ENCODE results near the gene FBLN7. TPM values are rescaled to one million over a fixed set of nuclear protein-coding genes. Genes with fewer than 3 reads are reported as not detected.
"Not testable (repeated sequence)": the region's sequence is repeated elsewhere in the genome, so short reads cannot be mapped to it uniquely, and the experiment has no call there.

FBLN7 gene
- total RNA-seq, 3 donors from 2014 or later = 21.8 to 24.3 (median 23.4) TPM

- DNase-seq (no peak), ATAC-seq (no peak)
- Mint-ChIP-seq H3K9me3 (peaks cover 3% of the 10 kb centered on the region), H3K4me3 (no peak overlapping the region), H3K4me1 (ENCODE audit: low read depth) (peaks cover 43% of the 10 kb centered on the region), H3K36me3 (ENCODE audit: insufficient read depth) (peaks cover 7% of the 10 kb centered on the region), H3K27me3 (ENCODE audit: low read depth) (no peaks in the 10 kb centered on the region)
Observed at GRCh38 chr2:112195950-112196349, 57.8 kb downstream of the FBLN7 start.

DNA sequence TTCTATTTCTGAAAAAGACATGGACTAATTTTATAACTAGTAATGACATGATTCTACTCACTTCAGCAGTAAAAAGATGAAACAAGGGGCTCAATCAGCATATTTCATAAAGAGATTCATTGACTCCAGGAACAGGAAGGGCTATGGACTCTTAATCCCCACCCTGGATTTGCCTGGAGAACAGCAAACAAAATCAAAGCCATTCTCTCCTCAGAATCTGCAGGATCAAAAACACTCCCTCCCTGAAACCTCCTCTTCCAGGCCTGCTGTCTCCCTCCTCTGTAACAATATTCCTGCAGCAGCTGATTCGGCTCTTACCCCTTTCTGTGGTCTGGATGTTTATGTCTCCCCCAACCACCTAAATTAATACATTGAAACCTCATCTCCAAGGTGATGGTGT is 59.7 kb downstream of the FBLN7 start:
- Mint-ChIP-seq H3K4me1 (ENCODE audit: low read depth) (peaks cover 27% of the 10 kb centered on the region), H3K36me3 (ENCODE audit: insufficient read depth) (peaks cover 9% of the 10 kb centered on the region), H3K27me3 (ENCODE audit: low read depth) (no peaks in the 10 kb centered on the region), H3K4me3 (no peak overlapping the region), H3K9me3 (peaks cover 3% of the 10 kb centered on the region)
- no peak for DNase-seq
- ATAC-seq = no peak

DNA sequence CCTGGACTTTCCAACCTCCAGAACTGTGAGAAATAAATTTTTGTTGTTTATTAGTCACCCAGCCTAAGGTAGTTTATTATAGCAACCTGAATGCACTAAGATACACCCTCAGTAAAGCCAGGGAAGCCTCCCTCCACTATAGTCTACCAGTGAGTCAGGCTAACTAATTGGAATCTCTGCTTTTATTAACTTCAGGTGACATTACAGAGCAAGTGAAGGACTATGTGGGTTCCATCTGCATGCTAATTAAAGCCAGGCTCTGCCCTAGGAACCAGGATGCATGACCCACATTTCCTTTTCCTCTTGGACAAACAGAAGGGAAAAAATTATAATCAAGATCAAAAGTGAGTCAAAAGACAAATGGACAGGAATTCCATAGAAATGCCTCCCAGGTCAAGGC is 60.6 kb downstream of the FBLN7 start:
- no peak for DNase-seq

DNA sequence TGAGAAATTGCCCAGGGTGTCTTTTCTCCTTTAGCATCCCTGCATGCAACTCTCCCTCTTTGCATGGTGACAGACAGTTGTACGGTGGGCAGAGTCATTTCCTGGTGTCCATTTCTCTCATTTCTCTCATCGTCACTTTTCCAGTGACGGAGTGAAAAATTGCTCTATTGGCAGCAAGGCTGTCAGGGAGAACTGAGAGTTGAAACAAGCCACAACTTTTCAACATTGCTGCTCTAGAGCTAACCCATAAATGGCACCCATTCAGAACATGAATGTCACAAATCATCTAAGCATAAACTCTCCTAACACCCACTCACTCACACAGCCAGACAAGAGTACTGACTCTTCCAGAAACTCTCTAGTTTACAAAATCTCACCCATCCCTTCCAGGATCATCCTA is 61.0 kb downstream of the FBLN7 start:
- ATAC-seq = no peak
- Mint-ChIP-seq H3K27me3 (ENCODE audit: low read depth) (no peaks in the 10 kb centered on the region), H3K36me3 (ENCODE audit: insufficient read depth) (peaks cover 12% of the 10 kb centered on the region), H3K4me1 (ENCODE audit: low read depth) (peaks cover 19% of the 10 kb centered on the region), H3K9me3 (peaks cover 6% of the 10 kb centered on the region), H3K4me3 (no peak overlapping the region)
- DNase-seq = no peak

More for the DNA sequence above, 60.6 kb downstream of the FBLN7 start:
- H3K36me3 Mint-ChIP-seq (ENCODE audit: insufficient read depth) = peaks cover 11% of the 10 kb centered on the region
- H3K9me3 Mint-ChIP-seq = peaks cover 3% of the 10 kb centered on the region
- no peak overlapping the region for H3K4me3 Mint-ChIP-seq
- no peaks in the 10 kb centered on the region for H3K27me3 Mint-ChIP-seq (ENCODE audit: low read depth)
- ATAC-seq = no peak
- peaks cover 24% of the 10 kb centered on the region for H3K4me1 Mint-ChIP-seq (ENCODE audit: low read depth)

- H3K4me1 Mint-ChIP-seq (ENCODE audit: low read depth) = no peaks in the 10 kb centered on the region
- H3K9me3 Mint-ChIP-seq = peaks cover 10% of the 10 kb centered on the region
Observed at GRCh38 chr2:112201696-112202430, 63.7 kb downstream of the FBLN7 start.

DNA sequence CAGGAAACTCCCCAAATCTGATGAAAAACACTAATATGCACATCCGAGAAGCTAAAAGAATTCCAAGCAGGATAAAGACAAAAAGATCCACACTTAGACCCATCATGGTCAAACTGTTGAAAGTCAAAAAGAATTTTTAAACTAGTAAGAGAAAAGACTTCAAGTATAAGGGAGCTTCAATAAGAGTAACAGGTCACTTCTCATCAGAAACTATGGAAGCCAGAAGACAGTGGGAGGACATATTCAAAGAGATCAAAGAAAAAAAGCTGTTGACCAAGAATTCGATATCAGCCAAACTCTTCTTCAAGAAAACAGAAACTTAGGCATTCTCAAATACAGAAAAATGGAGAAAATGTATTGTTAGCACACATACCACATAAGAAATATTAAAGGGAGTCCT is 66.2 kb downstream of the FBLN7 start:
- H3K36me3 Mint-ChIP-seq (ENCODE audit: insufficient read depth) = peaks cover 19% of the 10 kb centered on the region

More at GRCh38 chr2:112201696-112202430, 63.7 kb downstream of the FBLN7 start:
- H3K27me3 Mint-ChIP-seq (ENCODE audit: low read depth) = no peaks in the 10 kb centered on the region
- no peak for ATAC-seq
- H3K4me3 Mint-ChIP-seq = no peak overlapping the region
- peaks cover 16% of the 10 kb centered on the region for H3K36me3 Mint-ChIP-seq (ENCODE audit: insufficient read depth)
- no peak for DNase-seq

GRCh38 chr2:112207905-112208304 is 69.7 kb downstream of the FBLN7 start:
- DNase-seq; H3K4me3 Mint-ChIP-seq; ATAC-seq; H3K27me3 Mint-ChIP-seq (ENCODE audit: low read depth); H3K9me3 Mint-ChIP-seq; H3K4me1 Mint-ChIP-seq (ENCODE audit: low read depth): not testable (repeated sequence)
- peaks cover 29% of the 10 kb centered on the region for H3K36me3 Mint-ChIP-seq (ENCODE audit: insufficient read depth)

More for the DNA sequence above, 66.2 kb downstream of the FBLN7 start:
- Mint-ChIP-seq H3K4me3 (no peak overlapping the region), H3K4me1 (ENCODE audit: low read depth) (no peaks in the 10 kb centered on the region), H3K27me3 (ENCODE audit: low read depth) (no peaks in the 10 kb centered on the region), H3K9me3 (peaks cover 10% of the 10 kb centered on the region)
- DNase-seq = no peak
- ATAC-seq = no peak

- H3K4me1 Mint-ChIP-seq (ENCODE audit: low read depth) = peaks cover 2% of the 10 kb centered on the region
- no peak overlapping the region for H3K4me3 Mint-ChIP-seq
- peaks cover 8% of the 10 kb centered on the region for H3K9me3 Mint-ChIP-seq
- ATAC-seq = no peak
- H3K27me3 Mint-ChIP-seq (ENCODE audit: low read depth) = no peaks in the 10 kb centered on the region
- DNase-seq = no peak
- H3K36me3 Mint-ChIP-seq (ENCODE audit: insufficient read depth) = peaks cover 35% of the 10 kb centered on the region
Observed at GRCh38 chr2:112216167-112216566, 78.0 kb downstream of the FBLN7 start.

DNA sequence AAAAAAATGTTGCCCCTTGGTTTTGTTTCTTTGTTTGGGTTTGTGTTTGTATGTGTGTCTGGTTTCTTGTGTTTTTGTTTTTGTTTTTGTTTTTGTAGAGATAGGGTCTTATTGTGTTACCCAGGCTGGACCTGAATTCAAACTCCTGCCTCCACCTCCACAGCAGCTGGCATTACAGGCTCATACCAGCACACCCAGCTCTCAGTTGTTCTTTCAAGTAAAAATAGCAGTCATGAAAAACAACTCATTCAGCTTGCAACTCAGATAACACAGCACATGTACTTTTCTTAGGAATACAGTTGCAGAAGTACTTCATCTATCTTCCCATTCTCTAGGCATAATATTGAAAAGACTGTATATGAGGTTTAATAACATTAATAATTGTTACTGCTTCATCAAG is 79.7 kb downstream of the FBLN7 start:
- peaks cover 10% of the 10 kb centered on the region for H3K9me3 Mint-ChIP-seq
- DNase-seq (no peak), ATAC-seq (no peak)
- peaks cover 40% of the 10 kb centered on the region for H3K36me3 Mint-ChIP-seq (ENCODE audit: insufficient read depth)
- H3K4me1 Mint-ChIP-seq (ENCODE audit: low read depth) = peaks cover 9% of the 10 kb centered on the region
- no peak overlapping the region for H3K4me3 Mint-ChIP-seq
- no peaks in the 10 kb centered on the region for H3K27me3 Mint-ChIP-seq (ENCODE audit: low read depth)

DNA sequence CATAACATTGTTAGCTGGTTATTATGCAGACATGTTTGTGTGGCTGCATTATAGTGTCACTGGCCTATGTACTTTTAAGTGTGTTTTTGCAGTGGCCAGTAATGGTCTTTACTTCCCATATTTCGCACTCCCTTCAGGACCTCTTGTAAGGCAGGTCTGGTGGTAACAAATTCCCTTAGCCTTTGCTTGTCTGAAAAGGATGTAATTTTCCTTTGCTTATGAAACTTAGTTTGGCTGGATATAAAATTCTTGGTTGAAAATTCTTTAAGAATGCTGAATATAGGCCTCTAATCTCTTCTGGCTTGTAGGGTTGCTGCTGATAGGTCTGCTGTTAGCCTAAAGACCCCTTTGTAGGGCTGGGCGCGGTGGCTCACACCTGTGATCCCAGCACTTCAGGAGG is 82.0 kb downstream of the FBLN7 start:
- H3K36me3 Mint-ChIP-seq (ENCODE audit: insufficient read depth) = peaks cover 41% of the 10 kb centered on the region
- DNase-seq (no peak), ATAC-seq (no peak)
- no peaks in the 10 kb centered on the region for H3K27me3 Mint-ChIP-seq (ENCODE audit: low read depth)
- no peak overlapping the region for H3K4me3 Mint-ChIP-seq
- peaks cover 9% of the 10 kb centered on the region for H3K4me1 Mint-ChIP-seq (ENCODE audit: low read depth)
- peaks cover 10% of the 10 kb centered on the region for H3K9me3 Mint-ChIP-seq

DNA sequence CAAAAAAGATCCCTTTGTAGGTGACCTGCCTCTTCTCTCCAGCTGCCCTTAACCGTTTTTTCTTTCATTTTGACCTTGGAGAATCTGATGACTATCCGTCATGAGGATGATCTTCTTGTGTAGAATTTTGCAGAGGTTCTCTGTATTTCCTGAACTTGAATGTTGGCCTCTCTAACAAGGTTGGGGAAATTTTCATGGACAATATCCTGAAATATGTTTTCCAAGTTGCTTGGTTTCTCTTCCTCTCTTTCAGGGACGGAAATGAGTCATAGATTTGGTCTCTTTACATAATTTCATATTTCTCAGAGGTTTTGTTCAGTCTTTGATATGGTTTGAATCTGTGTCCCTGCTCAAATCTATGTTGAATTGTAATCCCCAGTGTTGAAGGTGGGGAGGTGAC is 82.6 kb downstream of the FBLN7 start:
- Mint-ChIP-seq H3K36me3 (ENCODE audit: insufficient read depth) (peaks cover 41% of the 10 kb centered on the region), H3K4me3 (no peak overlapping the region), H3K4me1 (ENCODE audit: low read depth) (peaks cover 9% of the 10 kb centered on the region), H3K27me3 (ENCODE audit: low read depth) (no peaks in the 10 kb centered on the region), H3K9me3 (peaks cover 10% of the 10 kb centered on the region)
- DNase-seq (no peak), ATAC-seq (no peak)

DNA sequence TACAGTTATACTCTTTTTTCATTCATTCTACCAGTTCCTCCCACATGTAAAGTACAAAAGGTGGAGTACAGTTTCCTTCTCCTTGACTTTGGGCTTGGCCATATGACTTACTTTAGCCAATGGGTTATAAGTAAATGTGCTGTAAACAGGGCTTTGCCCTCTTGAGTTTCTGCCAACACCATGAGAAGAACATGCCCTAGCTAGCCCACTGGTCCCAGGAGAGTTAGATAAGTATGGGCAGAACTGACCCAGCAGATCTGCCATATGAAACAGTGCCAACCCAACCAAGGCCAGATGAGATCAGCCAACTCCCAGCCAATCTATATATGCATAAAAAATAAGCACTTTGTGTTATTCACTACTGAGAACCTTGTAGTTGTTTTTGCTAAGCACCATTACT is 91.2 kb downstream of the FBLN7 start:
- peaks cover 36% of the 10 kb centered on the region for H3K36me3 Mint-ChIP-seq (ENCODE audit: insufficient read depth)
- no peaks in the 10 kb centered on the region for H3K9me3 Mint-ChIP-seq
- no peak overlapping the region for H3K4me3 Mint-ChIP-seq
- no peaks in the 10 kb centered on the region for H3K27me3 Mint-ChIP-seq (ENCODE audit: low read depth)
- no peak for DNase-seq
- H3K4me1 Mint-ChIP-seq (ENCODE audit: low read depth) = no peaks in the 10 kb centered on the region
- no peak for ATAC-seq

DNA sequence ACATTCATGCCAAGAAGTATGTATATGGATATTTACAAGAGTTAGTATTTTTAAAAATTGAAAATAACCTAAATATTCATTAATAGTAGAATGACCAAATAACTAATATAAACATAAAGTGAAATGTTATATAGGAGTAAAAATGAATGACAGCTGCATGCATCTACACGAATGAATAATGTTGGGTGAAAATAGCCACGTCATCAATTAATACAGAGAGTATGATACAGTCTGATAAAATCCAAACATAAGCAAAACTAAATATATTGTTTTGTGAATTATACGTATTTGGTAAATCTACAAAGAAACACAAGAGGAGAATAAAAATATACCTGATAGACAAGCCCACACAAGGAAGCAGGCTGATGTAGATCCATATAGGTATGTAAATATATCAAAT is 92.2 kb downstream of the FBLN7 start:
- H3K4me1 Mint-ChIP-seq (ENCODE audit: low read depth) = no peaks in the 10 kb centered on the region
- ATAC-seq (no peak), DNase-seq (no peak)
- H3K9me3 Mint-ChIP-seq = no peaks in the 10 kb centered on the region
- no peak overlapping the region for H3K4me3 Mint-ChIP-seq
- no peaks in the 10 kb centered on the region for H3K27me3 Mint-ChIP-seq (ENCODE audit: low read depth)
- peaks cover 33% of the 10 kb centered on the region for H3K36me3 Mint-ChIP-seq (ENCODE audit: insufficient read depth)
